NCI-H748 (cell line): ENCODE measurements around the gene EPX.
A peak's percentile ranks its signal among the peaks of the same experiment; 100 is the strongest.

Experiments used
- DNase-seq: peaks from one replicate; lab custom pipeline; 2025; ENCODE audit not compliant: unreplicated experiment; lab: John Stamatoyannopoulos, UW

EPX gene

DNA sequence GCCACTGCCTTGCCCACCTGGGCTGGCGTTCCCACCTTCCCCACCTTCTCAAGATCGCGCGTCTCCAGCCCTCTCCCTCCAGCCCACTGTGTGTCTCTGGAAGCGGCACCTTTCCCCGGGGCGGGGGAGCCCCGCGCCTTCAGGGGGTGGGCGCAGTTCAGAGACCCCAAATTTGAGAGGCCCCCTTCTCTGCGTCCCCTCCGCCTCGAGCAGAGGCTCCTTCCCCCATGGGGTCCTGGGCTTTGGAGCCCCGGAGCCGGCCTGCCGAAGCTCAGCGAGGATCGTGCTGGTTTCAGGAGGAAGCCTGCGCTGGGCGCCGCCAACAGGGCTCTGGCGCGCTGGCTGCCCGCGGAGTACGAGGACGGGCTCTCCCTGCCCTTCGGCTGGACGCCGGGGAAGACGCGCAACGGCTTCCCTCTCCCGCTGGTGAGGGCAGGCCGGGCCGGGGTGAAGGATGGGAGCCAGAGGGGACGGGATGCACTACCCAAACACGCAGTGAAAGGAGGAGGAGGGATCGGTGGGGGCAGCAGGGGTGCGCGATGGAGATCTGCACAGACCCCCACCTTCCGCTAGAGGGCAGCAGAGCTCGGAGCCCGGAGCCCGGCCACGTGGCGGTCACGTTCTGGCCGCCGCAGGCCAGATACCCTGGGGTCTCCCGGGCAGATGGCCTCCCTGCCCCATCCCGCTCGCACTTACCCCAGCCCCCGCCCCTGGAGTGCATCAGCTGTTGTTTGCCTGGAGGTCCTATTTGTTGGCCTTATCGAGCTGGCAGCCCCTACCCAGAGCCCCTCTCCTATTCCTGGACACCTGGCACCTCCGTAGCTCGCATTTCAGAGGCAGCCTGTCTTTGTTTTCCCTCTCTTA, 57.0 kb downstream of the EPX start:
- peak; percentile 69 for DNase-seq

DNA sequence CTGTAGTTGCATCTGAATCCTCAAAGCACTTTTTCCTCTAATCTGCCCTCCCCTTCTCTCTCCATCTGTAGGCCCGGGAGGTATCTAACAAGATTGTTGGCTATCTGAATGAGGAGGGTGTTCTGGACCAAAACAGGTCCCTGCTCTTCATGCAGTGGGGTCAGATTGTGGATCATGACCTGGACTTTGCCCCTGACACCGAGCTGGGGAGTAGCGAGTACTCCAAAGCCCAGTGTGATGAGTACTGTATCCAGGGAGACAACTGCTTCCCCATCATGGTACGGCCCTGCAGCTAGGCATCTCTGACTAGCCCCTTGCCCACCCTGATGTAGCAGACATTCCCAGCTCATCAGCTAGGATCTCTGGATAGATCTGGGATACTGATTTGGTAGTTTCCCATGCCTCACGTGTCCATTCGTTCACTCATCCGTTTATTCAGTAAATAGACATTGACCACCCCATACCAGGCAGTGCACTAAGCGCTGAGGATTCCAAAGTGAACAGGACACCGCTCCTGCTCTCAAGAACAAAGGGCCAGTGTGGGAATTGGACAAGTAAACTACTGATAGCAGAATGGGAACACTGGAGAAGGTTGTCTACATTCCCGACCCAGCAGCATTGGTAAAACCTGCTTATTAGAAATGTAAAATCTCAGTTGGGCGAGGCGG, 58.0 kb downstream of the EPX start:
- DNase-seq: no peak

DNA sequence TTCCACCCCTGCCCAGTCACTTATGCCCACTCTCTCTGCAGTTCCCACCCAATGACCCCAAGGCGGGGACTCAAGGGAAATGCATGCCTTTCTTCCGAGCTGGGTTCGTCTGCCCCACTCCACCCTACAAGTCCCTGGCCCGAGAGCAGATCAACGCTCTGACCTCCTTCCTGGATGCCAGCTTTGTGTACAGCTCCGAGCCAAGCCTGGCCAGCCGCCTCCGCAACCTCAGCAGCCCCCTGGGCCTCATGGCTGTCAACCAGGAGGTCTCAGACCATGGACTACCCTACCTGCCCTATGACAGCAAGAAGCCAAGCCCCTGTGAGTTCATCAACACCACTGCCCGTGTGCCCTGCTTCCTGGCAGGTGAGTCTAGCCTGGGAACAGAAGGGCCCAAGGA, 59.6 kb downstream of the EPX start:
- DNase-seq: no peak

DNA sequence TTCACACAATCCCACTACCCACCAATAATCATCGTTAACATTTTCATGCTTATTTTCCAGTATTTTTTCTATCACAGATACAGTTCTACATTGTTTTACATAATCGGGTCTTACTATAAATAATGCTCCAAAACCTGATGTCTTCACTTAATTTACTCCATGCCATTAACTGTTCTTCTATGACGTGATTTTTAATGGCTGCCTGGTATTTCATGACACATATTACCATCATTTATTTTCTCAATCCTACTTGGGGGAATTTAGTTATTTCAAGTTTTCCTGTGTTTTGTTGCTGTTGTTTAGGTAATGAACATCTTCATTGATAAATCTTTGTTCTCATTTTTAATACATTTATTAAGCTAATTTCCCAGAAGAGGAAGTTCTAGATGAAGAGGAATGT, 60.6 kb downstream of the EPX start:
- DNase-seq: no peak
